PC-9 (cell line): ENCODE measurements around the gene TMEM174. TPM values are rescaled to one million over a fixed set of nuclear protein-coding genes. Genes with fewer than 3 reads are reported as not detected.

ENCODE experiments used
- BruUV-seq: library from RNA; stranded (reverse); fragments of 400-500 nt; replicated peaks from 2 replicates; lab custom pipeline; 2021; lab: Mats Ljungman, UMichigan
- CTCF ChIA-PET: fragments of 300-600 bp; sonication (Branson Sonifier 250); formaldehyde crosslinking; loops from one replicate; lab custom pipeline; 2022; ENCODE audit warnings: antibody characterized with exemption; lab: Charles Lee
- POLR2A ChIA-PET: fragments of 300-600 bp; sonication (Branson Sonifier 250); formaldehyde crosslinking; loops from one replicate; lab custom pipeline; 2022; ENCODE audit warnings: antibody characterized with exemption; ENCODE audit not compliant: unreplicated experiment; lab: Charles Lee
- DNase-seq, 2 experiments: peaks; one replicate each; pipeline versions ENCODE4 v3.0.0 to v3.0.0-alpha.2; 2015 to 2022; ENCODE audit warnings: mixed read lengths in 1 of 2
- H2AFZ ChIP-seq: fragments of 200-600 bp; sonication (generic); 2 replicates; pipeline ENCODE4 v1.8.1; 2017; ENCODE audit warnings: antibody characterized with exemption
- H3F3A ChIP-seq: fragments of 200-600 bp; sonication (generic); 2 replicates; pipeline ENCODE4 v1.8.1; 2017; ENCODE audit warnings: antibody characterized with exemption, mild to moderate bottlenecking, low read depth; ENCODE audit not compliant: insufficient read depth
- H3K27ac ChIP-seq: fragments of 200-600 bp; sonication (generic); 2 replicates; pipeline ENCODE4 v1.6.1; 2016; ENCODE audit warnings: mixed run types
- H3K27me3 ChIP-seq: fragments of 200-600 bp; sonication (generic); 2 replicates; pipeline ENCODE4 v1.6.1; 2016; ENCODE audit warnings: low read depth, mixed run types; ENCODE audit not compliant: insufficient read depth
- H3K36me3 ChIP-seq: fragments of 200-600 bp; sonication (generic); 2 replicates; pipeline ENCODE4 v1.6.1; 2016; ENCODE audit warnings: low read depth, mixed run types
- H3K4me1 ChIP-seq: fragments of 200-600 bp; sonication (generic); replicated peaks from 2 replicates; pipeline ENCODE4 v1.6.1; 2016; ENCODE audit warnings: mixed run types; ENCODE audit not compliant: insufficient read depth
- H3K4me2 ChIP-seq: fragments of 200-600 bp; sonication (generic); 2 replicates; pipeline ENCODE4 v1.6.1; 2017; ENCODE audit warnings: mixed run types
- H3K4me3 ChIP-seq: fragments of 200-600 bp; sonication (generic); 2 replicates; pipeline ENCODE4 v1.6.1; 2016; ENCODE audit warnings: mixed run types
- H3K79me2 ChIP-seq: fragments of 200-600 bp; sonication (generic); 2 replicates; pipeline ENCODE4 v1.6.1; 2017; ENCODE audit warnings: low read depth, mixed run types
- H3K9me2 ChIP-seq: fragments of 200-600 bp; sonication (generic); 2 replicates; pipeline ENCODE4 v1.8.1; 2017; ENCODE audit warnings: mild to moderate bottlenecking; ENCODE audit not compliant: insufficient read depth
- H3K9me3 ChIP-seq: fragments of 200-600 bp; sonication (generic); 2 replicates; pipeline ENCODE4 v1.8.1; 2016; ENCODE audit warnings: low read depth; ENCODE audit not compliant: insufficient read depth
- H4K20me1 ChIP-seq: fragments of 200-600 bp; sonication (generic); 2 replicates; pipeline ENCODE4 v1.8.1; 2017; ENCODE audit not compliant: insufficient read depth
- EZH2 ChIP-seq: fragments of 200-600 bp; sonication (generic); IDR thresholded peaks from 2 replicates; pipeline ENCODE4 v1.8.0; 2017; ENCODE audit warnings: antibody characterized with exemption, low read depth
- intact Hi-C: fragments of 100-400 bp; cut with micrococcal nuclease; formaldehyde crosslinking; loops from one replicate; pipeline ENCODE4 v1.10.0; 2022; ENCODE audit not compliant: unreplicated experiment
- total RNA-seq: library from RNA; stranded (reverse); gene quantifications from 2 replicates; pipeline ENCODE4 v1.2.3, GENCODE V29; 2021
- TF ChIP-seq, protein P1 (sequence below): fragments of 200-600 bp; sonication (generic); conservative IDR thresholded peaks from 2 replicates; pipeline ENCODE4 v1.6.1; 2017; ENCODE audit warnings: mixed run types, antibody characterized with exemption, mild to moderate bottlenecking, moderate library complexity

Gene TMEM174
- total RNA-seq, 1 experiment from 2014 or later: not detected

DNA sequence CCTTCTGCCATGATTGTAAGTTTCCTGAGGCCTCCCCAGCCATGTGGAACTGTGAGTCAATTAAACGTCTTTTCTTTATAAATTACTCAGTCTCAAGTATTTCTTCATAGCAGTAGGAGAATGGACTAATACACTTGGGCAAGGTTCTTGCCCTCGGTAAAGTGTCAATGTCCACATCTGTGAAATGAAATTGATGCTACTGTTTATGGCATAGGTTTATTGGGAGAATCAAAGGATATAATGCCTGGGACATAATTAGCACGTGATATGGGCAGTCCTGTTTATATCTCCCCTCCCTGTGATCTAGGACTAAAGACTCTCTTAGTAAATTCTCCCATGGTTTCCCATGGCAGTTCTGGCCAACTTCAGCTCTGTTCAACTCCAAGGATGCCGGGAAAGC is 19.4 kb downstream of the TMEM174 start:
- Histone ChIP-seq H3K27ac (no peak overlapping the region), H3K9me3 (no peaks in the 10 kb centered on the region), H3F3A (no peaks in the 10 kb centered on the region), H4K20me1 (no peaks in the 10 kb centered on the region), H3K36me3 (no peaks in the 10 kb centered on the region), H3K27me3 (no peaks in the 10 kb centered on the region), H3K4me3 (no peak overlapping the region), H3K4me2 (no peak overlapping the region), H3K4me1 (no peaks in the 10 kb centered on the region), H3K79me2 (no peaks in the 10 kb centered on the region), H2AFZ (no peak overlapping the region), H3K9me2 (no peaks in the 10 kb centered on the region)
- no peak for DNase-seq
- POLR2A ChIA-PET: no interaction called here
- intact Hi-C loops: no loop called here
- TF ChIP-seq EZH2: no peak
- TF ChIP-seq, protein P1, sequence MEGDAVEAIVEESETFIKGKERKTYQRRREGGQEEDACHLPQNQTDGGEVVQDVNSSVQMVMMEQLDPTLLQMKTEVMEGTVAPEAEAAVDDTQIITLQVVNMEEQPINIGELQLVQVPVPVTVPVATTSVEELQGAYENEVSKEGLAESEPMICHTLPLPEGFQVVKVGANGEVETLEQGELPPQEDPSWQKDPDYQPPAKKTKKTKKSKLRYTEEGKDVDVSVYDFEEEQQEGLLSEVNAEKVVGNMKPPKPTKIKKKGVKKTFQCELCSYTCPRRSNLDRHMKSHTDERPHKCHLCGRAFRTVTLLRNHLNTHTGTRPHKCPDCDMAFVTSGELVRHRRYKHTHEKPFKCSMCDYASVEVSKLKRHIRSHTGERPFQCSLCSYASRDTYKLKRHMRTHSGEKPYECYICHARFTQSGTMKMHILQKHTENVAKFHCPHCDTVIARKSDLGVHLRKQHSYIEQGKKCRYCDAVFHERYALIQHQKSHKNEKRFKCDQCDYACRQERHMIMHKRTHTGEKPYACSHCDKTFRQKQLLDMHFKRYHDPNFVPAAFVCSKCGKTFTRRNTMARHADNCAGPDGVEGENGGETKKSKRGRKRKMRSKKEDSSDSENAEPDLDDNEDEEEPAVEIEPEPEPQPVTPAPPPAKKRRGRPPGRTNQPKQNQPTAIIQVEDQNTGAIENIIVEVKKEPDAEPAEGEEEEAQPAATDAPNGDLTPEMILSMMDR: no peak
- no TSS peak for BruUV-seq
- CTCF ChIA-PET: no interaction called here

DNA sequence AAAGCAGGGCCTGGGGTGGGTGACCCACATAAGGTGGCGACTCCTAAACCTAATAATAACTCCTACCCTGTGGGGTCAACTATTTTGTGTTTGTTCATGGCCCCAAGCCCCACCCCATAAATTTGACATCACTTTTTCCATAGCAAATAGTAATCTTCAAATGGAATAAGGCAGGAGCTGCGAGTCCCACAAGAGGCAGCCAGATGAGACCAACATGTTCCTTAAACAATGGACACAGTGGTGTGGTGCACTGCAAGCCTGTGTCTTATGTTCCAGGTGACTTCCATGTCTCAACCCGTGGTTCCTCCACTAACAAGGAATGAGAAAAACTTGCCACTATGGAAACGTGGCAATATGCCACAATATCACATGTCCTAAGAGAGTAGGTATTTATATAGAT is 20.6 kb downstream of the TMEM174 start:
- Histone ChIP-seq H3K4me3 (no peak overlapping the region), H3K4me2 (no peak overlapping the region), H2AFZ (no peak overlapping the region), H3K36me3 (no peaks in the 10 kb centered on the region), H3K27me3 (no peaks in the 10 kb centered on the region), H3K9me3 (no peaks in the 10 kb centered on the region), H3K9me2 (no peaks in the 10 kb centered on the region), H3K4me1 (no peaks in the 10 kb centered on the region), H3F3A (no peaks in the 10 kb centered on the region), H3K79me2 (no peaks in the 10 kb centered on the region), H4K20me1 (no peaks in the 10 kb centered on the region), H3K27ac (no peak overlapping the region)
- DNase-seq: no peak
- POLR2A ChIA-PET: no interaction called here
- TF ChIP-seq, protein P1: no peak
- TF ChIP-seq EZH2: no peak
- CTCF ChIA-PET: no interaction called here
- no TSS peak for BruUV-seq
- intact Hi-C loops: no loop called here

DNA sequence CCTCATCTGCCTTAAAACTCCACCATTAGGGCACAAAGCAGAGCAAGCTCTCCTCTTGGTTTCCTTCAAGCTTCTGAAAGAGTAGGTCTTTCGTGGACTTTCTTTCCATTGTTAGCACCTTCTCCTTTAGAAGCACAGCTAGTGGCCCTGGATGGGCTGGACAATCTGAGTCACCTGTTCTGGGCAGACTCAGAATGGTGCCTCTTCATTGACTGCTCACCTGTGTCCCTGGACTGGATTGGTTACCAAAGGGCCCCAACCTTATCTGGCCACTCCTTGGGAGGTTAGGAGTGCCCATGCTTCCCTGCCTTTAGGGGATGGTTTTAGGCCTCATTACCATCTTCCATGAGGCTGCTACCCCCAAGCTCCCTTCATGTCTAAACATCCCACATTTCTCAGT is 23.2 kb downstream of the TMEM174 start:
- Histone ChIP-seq H2AFZ (no peak overlapping the region), H4K20me1 (no peaks in the 10 kb centered on the region), H3K4me1 (no peaks in the 10 kb centered on the region), H3K27me3 (no peaks in the 10 kb centered on the region), H3F3A (no peaks in the 10 kb centered on the region), H3K27ac (no peak overlapping the region), H3K4me3 (no peak overlapping the region), H3K79me2 (no peaks in the 10 kb centered on the region), H3K4me2 (no peak overlapping the region), H3K36me3 (no peaks in the 10 kb centered on the region), H3K9me3 (no peaks in the 10 kb centered on the region), H3K9me2 (no peaks in the 10 kb centered on the region)
- POLR2A ChIA-PET: interaction anchor here (0.6 kb wide), 1 partner anchor 819 kb away, joined by 4 read pairs; no protein-coding TSS in a partner anchor
- intact Hi-C loops: no loop called here
- CTCF ChIA-PET: no interaction called here
- no peak for DNase-seq
- TF ChIP-seq, protein P1: no peak
- TF ChIP-seq EZH2: no peak
- BruUV-seq: no TSS peak
